OCI-LY1 (cell line): ENCODE measurements around the gene CAPRIN1.

Experiments
- EZH2 ChIP-seq: fragments of 200-600 bp; sonication (generic), shearing (Covaris generic); IDR thresholded peaks from 2 replicates; pipeline ENCODE4 v1.8.0; 2017; ENCODE audit warnings: borderline replicate concordance, mixed run types, mild to moderate bottlenecking, antibody characterized with exemption, low read length, moderate library complexity, mixed read lengths
- TF ChIP-seq, protein P1 (sequence below): fragments of 200-600 bp; sonication (generic), shearing (Covaris generic); IDR thresholded peaks from 2 replicates; pipeline ENCODE4 v1.5.1; 2017; ENCODE audit warnings: mild to moderate bottlenecking, antibody characterized with exemption, low read length, moderate library complexity, mixed read lengths

DNA sequence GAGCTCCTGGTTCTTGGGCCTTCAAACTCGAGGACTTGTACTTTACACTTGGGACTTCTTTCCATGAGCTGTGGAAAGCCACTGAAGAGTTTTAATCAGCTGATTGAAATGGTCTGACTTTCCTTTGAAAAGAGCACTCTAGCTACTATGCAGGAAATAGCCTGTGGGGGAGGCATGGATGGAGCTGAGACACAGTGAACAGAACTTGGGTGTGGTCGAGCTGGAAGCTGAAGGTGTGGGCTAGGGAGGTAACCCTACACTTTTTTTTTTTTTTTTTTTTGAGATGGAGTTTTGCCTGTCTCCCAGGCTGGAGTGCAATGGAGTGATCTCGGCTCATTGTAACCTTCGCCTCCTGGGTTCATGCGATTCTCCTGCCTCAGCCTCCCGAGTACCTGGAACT is 17.5 kb upstream of the CAPRIN1 start:
- TF ChIP-seq, protein P1, sequence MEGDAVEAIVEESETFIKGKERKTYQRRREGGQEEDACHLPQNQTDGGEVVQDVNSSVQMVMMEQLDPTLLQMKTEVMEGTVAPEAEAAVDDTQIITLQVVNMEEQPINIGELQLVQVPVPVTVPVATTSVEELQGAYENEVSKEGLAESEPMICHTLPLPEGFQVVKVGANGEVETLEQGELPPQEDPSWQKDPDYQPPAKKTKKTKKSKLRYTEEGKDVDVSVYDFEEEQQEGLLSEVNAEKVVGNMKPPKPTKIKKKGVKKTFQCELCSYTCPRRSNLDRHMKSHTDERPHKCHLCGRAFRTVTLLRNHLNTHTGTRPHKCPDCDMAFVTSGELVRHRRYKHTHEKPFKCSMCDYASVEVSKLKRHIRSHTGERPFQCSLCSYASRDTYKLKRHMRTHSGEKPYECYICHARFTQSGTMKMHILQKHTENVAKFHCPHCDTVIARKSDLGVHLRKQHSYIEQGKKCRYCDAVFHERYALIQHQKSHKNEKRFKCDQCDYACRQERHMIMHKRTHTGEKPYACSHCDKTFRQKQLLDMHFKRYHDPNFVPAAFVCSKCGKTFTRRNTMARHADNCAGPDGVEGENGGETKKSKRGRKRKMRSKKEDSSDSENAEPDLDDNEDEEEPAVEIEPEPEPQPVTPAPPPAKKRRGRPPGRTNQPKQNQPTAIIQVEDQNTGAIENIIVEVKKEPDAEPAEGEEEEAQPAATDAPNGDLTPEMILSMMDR = no peak
- no peak for TF ChIP-seq EZH2
